NK-92 treated with Interleukin-12 subunit alpha and Interleukin-12 subunit beta, amount 100 ng/mL, for 24 hours (cell line): ENCODE data around the gene PLA2R1.
A peak's percentile ranks its signal among the peaks of the same experiment; 100 is the strongest.

Source experiments
- DNase-seq: peaks from one replicate; lab custom pipeline; 2025; lab: John Stamatoyannopoulos, UW

The PLA2R1 gene

GRCh38 chr2:160062292-160063005, at the start of gene PLA2R1:
PLA2R1 (minus strand) TSS chr2:160062615; CDS start chr2:160062403, 212 bp downstream.
- DNase-seq = no peak

GRCh38 chr2:160110674-160111239, 48.3 kb upstream of the PLA2R1 start:
- no peak for DNase-seq

GRCh38 chr2:160109939-160110673, 47.7 kb upstream of the PLA2R1 start:
- DNase-seq = peak; percentile 37

GRCh38 chr2:160109243-160109642, 46.8 kb upstream of the PLA2R1 start:
- DNase-seq = no peak

GRCh38 chr2:160108646-160109045, 46.2 kb upstream of the PLA2R1 start:
- no peak for DNase-seq

DNA sequence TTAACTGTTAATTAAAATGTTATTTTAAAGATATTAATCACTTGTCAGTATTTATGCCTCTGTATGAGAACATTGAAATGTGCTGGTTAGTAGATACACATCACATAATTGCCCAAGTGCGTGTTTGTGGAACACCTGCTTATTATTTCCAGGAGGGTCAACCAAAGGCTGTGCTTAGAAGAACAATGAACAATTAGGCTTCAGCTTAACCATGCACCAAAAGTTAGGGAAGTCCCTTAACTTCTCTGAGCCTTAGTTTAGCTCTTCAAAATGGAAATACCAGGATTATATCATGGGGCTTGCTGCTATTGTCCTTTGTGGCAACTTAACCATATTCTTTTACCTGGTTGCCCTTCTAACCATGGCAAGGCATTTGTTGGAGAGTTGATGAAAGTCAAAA, 43.0 kb upstream of the PLA2R1 start:
- no peak for DNase-seq

- no peak for DNase-seq
These were observed 41.7 kb upstream of the PLA2R1 start for GRCh38 chr2:160104115-160104514.

- DNase-seq = no peak
These were observed 34.9 kb upstream of the PLA2R1 start for GRCh38 chr2:160097326-160097725.

DNA sequence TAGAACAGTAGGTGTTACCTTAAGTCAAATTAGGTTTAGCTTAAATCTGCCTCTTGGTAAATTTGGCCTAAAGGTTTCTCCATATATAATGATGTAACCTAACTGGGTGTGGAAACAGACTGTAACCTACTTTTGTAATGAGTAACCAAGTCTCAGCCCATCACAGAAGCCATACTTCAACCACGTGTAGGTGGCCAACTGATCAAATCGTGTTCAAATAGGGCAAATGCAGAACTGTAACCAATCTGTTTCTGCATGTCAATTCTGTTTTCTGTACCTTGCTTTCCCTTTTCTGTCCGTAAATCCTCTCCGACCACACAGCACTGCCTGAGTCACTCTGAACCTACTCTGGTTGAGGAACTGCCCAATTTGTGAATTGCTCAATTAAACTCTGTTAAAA, 34.0 kb upstream of the PLA2R1 start:
- DNase-seq = no peak

DNA sequence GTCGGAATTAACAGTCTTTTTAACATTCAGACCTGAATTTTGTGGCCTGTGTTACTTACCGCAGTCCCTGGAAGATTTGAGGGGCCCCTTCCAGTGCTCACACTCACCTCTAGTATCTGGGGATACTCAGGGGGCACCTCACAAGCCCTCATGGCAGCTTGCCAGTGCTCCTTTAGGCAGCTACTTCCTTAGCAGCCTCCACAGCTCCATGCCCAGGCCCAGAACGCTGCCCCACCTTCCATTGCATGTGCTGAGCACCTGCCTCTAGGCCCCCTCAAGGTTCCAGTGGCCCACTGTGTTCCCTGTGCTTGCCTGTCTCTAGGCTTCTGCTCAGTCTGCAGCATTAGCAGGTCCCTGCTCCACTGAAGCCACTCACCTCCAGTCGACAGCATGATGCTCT, 30.0 kb upstream of the PLA2R1 start:
- DNase-seq = no peak

DNA sequence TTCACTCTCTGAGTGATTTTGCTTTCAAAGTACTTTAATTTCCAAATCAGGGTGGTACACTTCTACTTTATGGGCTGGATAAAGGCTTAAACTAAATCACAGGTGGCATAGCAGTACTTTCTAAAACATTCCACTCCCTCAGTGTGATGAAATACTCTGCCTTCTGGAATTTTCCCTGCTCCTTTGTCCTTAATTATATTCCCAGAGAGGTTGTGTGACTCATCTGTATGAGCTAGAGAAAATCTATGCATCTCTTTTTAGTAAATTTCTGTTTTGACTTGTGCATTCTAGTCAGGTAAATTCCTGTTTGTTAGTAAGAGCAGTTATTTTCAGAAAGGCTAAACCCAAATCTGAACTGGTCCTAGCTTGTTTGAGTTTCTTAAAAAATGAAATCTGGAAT, 29.0 kb upstream of the PLA2R1 start:
- no peak for DNase-seq

DNA sequence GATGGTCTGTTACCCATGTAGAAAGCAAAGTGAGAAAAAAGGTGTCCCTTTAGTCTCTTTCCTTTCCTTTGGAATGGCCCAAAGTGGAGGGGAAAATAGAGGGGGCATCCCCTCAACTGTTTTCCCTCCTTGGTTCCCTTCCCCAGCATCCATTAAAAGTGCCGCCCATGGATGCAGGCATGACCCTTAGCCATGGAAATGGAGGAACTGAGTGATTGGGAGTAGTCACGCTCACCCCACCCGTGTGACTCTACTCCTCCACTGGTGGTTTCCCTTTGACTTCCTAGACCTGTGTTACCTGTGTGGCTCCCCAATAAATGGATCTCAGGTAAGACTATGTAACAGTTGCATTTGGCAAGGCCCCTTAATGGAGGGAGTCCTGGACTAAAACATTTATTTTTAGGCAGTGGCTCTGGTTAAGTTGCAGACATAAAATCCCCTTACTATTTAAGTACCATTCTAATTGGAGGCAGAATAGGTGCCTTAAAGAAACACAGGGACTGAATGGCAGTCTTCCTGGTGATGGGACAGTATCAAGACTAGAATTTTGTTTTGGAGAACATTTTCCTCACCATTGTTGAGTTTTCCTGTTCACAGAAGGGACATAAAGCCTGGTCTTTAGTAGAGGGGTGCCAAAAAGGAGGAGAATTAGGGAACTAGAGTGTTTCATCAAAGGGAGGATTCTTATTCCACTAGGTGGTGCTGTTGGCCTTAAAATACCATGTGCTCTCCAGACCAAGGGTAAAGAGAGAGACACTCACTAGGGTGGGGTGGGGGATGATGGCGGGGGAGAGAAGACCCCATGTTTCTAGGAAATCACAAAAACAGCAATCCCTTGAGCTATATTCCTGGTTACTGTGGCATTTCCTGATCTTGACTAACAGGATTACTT, 25.7 kb upstream of the PLA2R1 start:
- no peak for DNase-seq

- DNase-seq = no peak
These were observed 23.2 kb upstream of the PLA2R1 start for GRCh38 chr2:160085662-160086061.

DNA sequence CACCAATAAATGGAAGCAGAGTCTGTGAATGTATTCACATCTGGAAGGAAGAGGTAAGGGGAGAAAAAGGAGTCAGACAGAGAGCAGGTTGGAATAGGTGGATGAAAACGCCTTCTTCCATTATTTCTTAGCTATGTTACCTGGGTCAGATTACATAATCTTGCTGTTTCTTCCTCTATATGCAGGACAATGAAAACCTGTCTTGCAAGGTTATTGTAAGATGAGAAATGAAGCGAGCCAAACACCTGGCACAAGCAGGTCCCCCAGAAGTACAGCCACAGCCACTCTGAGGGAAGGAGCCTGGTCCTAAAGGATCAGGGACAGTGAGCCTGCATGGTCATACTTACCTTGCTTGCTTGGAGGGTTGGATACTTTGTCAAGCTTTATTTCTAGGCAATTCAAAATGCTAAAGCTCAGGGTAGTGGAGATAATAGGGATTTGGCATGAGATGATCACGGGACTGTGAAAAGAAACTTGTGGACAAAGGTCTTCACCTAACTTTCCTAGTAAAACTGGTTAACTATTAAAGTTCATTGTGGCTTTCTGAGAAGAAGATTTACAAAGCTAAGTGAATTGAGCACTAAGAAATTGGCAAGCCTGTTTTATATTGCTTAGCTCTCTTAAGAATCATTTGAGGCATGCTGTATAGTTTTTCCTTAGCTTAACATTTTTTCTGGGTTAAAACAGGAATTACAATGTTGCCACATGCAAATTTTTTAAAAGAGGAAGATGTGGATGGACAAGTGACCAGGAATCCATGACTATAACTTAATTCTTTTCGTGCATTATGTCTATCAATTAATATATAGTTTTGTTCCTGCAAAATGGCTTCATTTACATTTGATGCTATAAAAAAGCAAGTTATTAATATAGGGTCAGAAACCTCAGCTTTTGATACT, 15.7 kb upstream of the PLA2R1 start:
- no peak for DNase-seq

GRCh38 chr2:160076914-160077313, 14.5 kb upstream of the PLA2R1 start:
- no peak for DNase-seq

DNA sequence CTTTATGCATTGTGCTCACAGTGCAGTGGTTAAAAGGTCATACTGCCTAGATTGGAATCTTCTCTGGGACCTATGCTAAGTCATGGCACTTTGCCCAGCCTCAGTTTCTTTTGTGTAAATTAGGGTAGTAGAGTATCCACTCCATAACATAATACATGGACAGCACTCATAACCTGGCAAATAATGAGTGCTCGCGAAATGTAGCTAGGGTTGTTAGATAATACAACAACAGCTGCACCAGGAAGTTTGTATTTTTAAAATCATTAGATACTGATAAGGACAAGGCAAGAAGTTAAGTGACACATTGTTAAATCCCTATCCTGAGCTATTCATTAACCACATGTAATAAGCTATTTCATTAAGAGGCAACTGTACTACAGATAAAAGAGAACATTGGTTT, 13.8 kb upstream of the PLA2R1 start:
- DNase-seq = no peak

- no peak for DNase-seq
These were observed 12.8 kb upstream of the PLA2R1 start for GRCh38 chr2:160075171-160075570.

DNA sequence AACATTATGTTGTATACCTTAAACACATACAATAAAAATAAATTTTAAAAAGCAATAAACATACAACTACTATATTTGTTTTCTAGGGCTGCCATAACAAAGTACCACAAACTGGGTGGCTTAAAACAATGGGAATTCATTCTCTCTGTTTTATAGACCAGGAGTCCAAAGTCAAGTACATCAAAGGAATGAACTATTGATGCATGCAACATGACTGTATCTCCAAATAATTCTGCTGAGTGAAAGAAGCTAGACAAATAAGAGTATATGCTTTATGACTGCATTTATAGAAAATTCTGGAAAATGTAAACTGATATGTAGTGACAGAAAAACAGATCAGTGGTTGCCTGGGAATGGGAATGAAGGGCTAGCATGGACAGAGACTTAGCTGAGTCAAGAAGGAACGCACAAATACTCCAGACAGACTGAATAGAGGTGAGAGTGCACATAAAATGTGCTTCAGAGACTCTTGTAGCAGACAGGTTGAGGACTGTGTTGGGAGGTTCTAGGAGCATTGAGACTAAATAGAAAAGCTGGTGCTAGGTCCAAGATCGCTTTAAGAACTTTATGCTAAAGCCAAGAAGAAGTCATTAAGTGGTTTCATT, 11.0 kb upstream of the PLA2R1 start:
- no peak for DNase-seq

- DNase-seq = no peak
These were observed 6.5 kb upstream of the PLA2R1 start for GRCh38 chr2:160068906-160069305.

DNA sequence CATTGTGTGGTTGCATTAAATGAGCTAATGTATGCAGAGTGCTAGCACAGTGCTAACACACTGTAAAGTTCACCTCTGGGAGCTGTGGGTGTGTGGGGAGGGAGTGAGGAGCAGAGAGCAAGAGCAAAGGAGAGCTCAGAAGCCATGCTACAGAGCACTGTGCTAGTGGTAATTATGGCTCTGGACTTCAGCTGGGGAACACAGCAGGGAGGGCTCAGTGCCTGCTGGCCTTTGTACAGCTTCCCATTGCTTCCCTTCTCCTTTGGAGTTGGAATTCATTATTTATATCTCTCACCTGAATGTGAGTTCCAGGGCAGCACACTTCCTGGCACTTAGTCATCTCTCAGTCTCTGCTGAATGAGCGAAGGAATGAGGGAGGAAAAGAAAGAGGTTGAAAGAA, 2.5 kb upstream of the PLA2R1 start:
- no peak for DNase-seq
